GM18868 (cell line): ENCODE measurements around the gene OR51I2.

ENCODE experiments used
- ATAC-seq: cut with Tn5 transposase; IDR thresholded peaks from one replicate; pipeline ENCODE4 v1.9.1; 2021; ENCODE audit warnings: mild to moderate bottlenecking, moderate library complexity; ENCODE audit not compliant: unreplicated experiment

OR51I2 gene

DNA sequence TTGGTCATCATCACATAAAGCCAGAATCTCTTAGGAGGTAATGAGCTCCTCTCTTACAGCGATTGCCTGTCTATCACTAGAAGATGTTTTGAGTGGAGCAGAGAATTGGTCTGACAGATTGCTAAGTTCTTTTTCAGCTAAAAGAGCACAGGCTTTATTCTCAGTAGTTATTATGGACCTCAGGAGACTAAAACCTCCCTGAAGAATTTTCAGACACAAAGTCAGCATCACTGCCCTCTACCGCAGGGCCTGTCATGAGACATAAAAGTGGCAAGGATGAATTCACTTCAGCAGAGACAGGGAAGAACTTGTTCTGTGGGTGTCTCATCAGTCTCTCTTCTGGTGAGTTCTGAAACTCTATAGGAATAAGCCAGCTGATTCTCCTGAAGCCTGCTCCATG, at the start of gene OR51I2:
Gene OR51I2, plus strand, starts transcription at position 301 of the 400 bp plus-strand sequence. CDS start 4,166 bp downstream, outside the sequence.
- no peak for ATAC-seq

DNA sequence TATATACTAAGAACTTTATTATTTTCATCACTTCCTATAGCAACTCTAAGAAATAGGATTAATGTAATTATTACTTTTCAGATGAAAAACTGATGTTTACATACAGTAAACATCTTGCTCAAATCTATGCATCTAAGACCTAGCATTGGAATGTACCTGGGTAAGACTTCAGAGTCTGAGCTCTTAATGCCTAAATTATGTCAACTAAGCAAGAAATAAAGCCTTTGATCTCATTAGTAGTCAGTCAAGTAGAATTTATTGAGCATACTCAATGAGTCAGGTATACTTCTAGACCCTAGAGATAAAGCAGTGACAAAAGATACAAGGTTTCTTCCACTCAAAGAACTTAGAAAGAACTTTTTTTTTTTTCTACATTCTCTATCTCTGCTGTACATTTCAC, 44.0 kb upstream of the OR51I2 start:
- ATAC-seq: no peak

DNA sequence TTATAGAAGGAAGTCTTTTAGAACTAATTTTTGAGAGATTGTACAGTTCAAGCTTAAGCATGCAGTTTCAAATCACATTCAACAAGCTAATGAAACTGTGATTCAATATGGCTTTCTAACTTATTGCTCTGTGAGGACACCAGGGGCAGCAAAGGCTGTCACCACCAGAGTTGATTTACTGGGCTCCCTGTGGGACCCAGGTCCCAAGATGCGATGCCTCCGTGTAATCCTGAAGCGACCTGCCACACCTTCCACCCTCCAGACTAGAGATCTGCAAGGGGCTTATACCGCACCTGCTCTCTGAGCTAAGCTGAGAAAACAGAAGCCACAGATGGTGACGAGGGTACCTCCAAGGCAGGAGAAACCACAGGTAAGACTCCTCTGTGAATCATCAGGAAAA, 28.1 kb upstream of the OR51I2 start:
- ATAC-seq: no peak

GRCh38 chr11:5421811-5422210, 27.3 kb upstream of the OR51I2 start, which contains the start of gene OR51Q1:
Gene OR51Q1 (plus strand): TSS chr11:5422111. CDS start chr11:5422201, 90 bp downstream.
- ATAC-seq: no peak

DNA sequence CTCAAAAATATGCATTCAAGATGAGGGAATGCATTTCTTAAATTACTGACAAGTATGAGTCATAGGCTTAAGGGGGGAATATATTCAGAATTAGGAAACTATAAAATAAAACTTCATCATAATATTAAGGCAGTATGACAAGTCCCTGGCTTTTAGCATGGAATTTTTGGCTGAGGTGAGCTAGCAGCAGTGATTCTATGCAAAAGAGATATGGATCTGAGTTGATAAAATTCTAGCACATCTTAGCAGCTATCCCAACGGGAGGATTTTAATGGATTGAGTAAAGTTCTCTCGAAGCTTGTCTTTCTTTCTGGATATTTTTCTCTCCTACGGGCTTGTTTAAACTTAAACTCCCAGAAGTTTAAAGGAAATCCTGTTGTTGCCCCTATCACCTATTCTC, 26.0 kb upstream of the OR51I2 start:
- ATAC-seq: no peak

DNA sequence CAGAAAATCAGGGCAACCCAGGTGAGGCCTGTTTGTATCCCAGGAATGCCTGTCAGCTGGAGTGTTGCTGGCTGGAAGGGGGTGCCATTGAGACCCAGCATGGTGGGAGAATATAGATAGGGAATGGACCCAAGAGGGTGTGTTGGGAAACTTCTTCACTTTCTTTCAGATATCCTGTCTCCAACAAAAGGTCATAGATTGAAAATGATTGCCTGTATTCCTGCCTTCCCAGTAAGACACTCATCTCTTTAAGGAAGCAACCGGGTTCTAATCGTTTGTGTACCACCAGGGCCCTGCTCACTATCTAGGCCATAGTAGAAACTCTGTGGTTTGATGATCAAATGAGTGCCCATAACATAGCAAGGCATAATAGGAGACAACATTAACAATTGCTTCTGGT, 7.7 kb upstream of the OR51I2 start, which contains the start of gene OR51I1:
Gene OR51I1, minus strand, starts transcription at position 101 of the 400 bp plus-strand sequence. Its CDS starts 0 bp downstream, at position 101.
- ATAC-seq: no peak

DNA sequence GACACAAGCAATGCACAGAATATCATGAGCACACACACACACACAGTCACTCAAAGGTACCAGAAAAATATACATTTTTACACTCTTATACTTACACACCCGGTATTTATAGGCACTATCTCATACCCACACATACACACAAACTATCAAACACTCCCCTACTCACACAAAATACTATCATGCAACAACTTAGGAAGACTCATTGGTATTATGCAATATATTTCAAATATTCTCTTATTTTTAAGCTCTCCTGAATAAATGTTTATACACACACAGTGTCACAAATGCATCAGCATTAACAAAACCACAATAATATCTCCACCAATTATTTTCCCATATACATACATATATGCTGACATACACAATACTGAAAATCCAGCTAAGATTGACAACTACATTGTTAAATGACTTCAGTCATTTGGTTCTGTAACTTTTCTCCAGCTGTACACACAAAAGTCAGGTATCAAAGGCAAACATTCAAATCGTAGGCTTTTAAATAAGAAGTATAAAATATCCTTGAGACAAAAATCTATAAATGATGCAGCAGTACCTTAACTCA, 5.2 kb upstream of the OR51I2 start:
- no peak for ATAC-seq

- ATAC-seq: no peak
Measured at GRCh38 chr11:5449432-5449831, 309 bp downstream of the OR51I2 start.

DNA sequence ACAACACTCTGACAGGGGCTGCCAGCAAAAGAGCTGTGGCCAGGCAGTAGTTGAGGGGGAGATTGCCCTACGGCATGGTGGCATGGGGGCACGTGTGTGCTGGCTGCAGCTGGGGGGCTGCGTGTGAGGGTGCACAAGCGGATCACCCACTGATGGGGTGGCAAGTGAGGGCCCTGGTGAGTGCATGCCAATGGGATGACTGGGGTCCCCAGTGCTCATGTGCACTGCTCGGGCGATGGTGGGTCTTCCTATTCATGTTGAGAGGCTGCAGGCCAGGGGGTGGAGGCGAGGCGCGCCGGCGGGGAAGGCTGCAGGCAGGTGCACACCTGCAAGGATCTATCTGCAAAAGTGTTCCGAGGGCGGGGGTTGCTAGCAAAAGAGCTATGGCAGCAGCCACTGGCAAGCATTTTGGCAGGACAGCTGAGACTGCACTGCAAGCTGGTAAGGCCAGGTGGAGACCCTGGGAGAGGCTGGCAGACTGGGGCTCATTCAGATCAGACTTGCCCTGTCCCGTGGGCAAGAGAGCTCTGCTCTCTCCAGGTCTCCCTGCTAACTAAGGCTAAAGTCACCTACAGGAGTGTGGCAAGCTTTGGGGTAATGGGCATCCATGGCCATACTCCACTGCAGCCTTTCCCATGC, 12.0 kb downstream of the OR51I2 start:
- ATAC-seq: no peak

DNA sequence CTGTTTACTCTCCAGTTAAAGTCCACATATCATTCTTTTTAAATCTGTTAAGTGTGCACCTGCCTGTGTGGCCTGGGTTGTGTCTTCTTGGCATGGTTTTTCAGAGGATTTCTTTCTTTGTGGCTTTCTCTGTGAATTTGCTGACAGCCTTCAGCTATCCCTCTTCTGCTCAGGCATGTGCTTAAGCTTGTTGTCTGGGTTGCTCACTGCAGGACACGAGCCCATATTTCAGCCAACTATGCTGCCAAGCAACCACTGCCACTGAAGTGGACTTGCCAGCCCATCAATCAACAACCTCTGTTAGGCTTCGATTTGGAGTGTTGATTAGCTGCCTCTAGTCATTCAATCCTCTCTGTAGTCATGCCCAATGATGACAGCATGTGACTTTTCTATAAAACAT, 18.4 kb downstream of the OR51I2 start:
- no peak for ATAC-seq

DNA sequence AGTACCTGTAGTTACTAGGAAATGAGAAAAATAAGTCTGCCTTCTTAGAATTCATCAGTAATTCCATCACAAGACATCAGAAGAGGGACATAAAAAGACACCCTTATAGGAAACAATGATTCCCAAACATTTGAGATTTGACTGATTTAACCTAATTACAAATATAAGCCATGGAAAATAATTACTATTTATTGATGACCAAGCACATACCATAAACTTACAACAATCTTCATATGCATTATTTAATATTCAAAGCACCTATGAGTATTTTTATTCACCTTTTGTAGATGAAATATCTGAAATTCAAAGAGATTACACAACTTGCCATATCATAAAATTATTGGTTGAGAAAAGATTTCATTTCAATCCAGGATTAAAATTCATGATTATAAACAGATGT, 24.8 kb downstream of the OR51I2 start:
- ATAC-seq: no peak

DNA sequence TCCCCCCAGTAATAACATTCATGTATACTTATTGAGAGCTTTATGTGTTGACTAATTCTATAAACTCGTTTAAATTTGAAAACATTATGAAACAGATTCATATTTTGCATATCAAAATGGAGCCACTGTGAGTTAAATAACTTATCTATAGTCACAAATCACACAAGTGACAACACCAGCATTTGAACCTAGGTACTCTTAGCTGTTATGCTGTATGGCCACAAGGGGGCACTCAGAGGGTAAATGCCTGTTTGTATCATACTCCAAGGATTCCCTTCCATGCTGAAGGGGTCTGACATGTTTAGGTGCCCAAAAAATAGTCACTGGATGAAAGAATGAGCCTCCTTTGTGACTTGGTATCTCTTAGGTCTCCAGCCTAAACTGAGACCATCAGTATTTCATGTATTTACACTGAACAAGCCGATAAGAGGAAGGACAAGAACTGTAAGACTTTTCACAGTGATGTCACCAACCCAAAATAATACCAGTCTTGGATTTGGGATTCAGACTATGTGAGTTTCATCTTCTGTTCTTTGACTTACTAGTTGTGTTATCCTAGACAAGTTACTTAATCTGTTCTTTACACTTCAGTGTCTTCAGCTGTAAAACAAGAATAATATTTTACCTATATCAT, 27.2 kb downstream of the OR51I2 start:
- ATAC-seq: peak; percentile 84

DNA sequence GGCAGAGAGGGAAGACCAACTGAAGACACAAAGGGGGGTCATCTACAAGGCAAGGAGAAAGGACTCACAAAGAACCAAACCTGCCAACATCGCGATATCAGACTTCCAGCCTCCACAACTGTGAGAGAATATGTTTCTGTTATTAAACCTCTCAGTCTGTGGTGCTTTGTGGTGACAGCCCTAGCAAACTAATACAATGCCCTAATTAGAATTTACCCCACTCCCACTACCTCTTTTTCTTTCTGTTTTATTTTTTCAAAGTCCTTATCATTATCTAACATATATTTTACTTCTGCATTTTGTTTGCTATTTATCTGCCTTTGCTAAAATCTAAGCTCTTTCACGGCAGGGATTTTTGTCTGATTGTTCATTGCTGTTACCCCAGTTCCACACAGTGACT, 36.9 kb downstream of the OR51I2 start:
- no peak for ATAC-seq

DNA sequence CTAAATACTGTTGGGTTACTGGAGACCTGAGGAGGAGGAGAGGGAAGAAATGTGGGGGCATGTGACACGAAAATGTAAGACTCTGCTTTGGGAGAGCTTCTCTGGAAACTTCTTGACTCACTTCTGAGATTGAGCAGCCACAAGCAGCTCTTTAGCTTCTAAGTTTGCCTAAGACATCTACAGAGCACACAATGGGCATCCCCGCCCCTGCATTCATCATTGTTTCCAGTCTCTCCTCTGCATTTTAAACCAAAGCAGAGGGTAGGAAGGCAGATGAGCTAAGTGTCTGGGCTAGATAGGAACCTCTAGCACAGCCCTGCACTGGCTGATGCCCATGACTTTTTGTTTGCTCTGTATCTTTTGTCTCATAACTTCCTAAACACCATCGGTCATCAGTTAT, 37.3 kb downstream of the OR51I2 start:
- no peak for ATAC-seq

DNA sequence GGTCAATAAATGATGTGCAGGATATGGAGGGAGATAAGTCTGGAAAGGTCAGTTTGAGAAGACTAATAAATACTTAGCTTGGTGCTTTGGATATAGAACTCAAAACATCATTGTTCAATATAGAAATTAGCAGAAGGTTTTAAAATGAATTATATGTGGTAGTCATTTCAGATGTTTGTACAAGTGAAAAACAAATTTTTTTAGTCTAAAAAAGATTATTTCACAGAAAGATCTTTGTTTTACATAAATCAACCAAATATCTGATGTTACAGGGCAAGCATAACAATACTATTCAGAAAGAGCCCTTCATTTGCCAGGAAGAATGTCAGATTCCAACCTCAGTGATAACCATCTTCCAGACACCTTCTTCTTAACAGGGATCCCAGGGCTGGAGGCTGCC, 39.3 kb downstream of the OR51I2 start, which contains the start of gene OR52D1:
Gene OR52D1, plus strand, starts transcription at position 301 of the 400 bp plus-strand sequence. Its CDS starts 22 bp downstream, at position 323.
- no peak for ATAC-seq

GRCh38 chr11:5488798-5489399, 39.8 kb downstream of the OR51I2 start:
- ATAC-seq: no peak

GRCh38 chr11:5489576-5490357, 40.6 kb downstream of the OR51I2 start:
- no peak for ATAC-seq

DNA sequence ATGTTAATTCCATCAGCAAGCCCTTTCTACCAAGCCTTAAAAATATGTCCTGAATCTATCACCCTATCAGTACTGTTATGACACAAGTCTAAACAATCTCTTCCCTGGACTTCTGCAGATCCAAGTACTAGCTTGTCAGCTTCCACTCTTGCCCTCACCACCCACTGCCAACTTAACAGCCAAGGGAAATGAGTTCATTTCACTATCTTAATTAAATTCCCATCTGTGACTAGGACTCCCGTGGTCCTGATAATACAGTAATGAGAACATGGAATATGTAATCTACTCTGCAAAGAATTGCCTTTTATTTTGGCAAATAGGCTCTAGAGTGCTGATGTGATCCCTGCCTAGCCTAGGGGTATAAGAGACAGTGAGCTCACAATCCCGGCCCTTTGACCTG, 50.5 kb downstream of the OR51I2 start:
- ATAC-seq: no peak

DNA sequence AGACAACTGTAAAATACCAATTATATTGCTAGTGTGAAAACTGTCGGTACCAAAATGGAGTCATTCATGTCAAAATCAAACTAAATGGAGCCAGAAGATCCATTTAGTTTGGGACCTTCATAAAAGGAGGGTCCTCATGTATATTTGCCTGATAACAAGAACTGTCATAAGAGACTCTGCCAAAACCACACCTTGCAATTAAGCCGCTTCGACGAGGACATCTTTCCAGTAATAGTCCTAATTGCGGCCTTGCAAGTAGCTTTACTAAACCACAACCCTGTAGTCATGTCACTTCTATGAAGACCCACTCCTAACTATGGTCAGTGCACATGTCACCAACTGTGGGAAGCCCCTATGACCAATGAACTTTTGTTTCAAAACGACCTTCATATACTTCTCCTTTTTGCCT, 51.3 kb downstream of the OR51I2 start:
- ATAC-seq: no peak

DNA sequence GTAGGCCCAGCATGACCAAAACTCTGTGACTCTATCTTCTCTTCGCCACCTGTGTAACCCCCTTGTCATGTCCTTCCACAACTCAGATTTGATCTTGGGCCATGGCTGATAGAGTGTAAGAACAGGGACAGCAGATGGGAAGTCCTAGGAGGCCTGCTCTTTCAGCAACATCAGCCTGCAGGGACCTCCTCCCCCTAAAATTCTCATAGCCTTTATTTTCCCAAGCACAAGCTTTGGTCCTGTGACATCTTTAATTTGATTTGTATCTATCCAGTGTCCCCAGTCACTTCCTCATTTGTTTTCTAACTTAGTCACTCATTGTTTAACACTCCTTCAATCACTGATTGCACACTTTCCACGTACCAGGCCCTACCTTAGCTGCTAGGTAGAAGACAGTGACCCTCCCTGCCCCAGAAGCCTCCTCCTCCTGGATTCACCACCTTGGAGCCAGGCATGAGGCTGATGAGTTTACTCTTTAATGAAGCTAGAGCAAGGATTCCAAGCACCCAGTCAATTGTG, 55.3 kb downstream of the OR51I2 start:
- no peak for ATAC-seq
